HEK293 (cell line): ENCODE measurements around the gene EHD1.

Experiments used
- GLI2 ChIP-seq: fragments of 450-650 bp; formaldehyde crosslinking; IDR thresholded peaks from 2 replicates; pipeline ENCODE4; 2017; ENCODE audit warnings: missing biosample characterization, missing genetic modification characterization, low read depth, borderline replicate concordance
- MYNN ChIP-seq: fragments of 450-650 bp; formaldehyde crosslinking; IDR thresholded peaks from 2 replicates; pipeline ENCODE4 v1.5.1; 2016; ENCODE audit warnings: missing biosample characterization, missing genetic modification characterization, borderline replicate concordance
- TCF7L2 ChIP-seq: IDR thresholded peaks from 2 replicates; pipeline ENCODE4 v1.6.1; 2011; ENCODE audit warnings: low read depth, mild to moderate bottlenecking, inconsistent platforms, low read length, moderate library complexity, borderline replicate concordance
- ZFP41 ChIP-seq: fragments of 450-650 bp; formaldehyde crosslinking; IDR thresholded peaks from 2 replicates; pipeline ENCODE4 v1.5.1; 2016; ENCODE audit warnings: missing biosample characterization, missing genetic modification characterization, borderline replicate concordance
- ZNF121 ChIP-seq: fragments of 450-650 bp; formaldehyde crosslinking; IDR thresholded peaks from 2 replicates; pipeline ENCODE4 v1.5.1; 2016; ENCODE audit warnings: missing biosample characterization, missing genetic modification characterization
- ZNF132 ChIP-seq: fragments of 450-650 bp; formaldehyde crosslinking; IDR thresholded peaks from 2 replicates; pipeline ENCODE4 v1.5.1; 2017; ENCODE audit warnings: missing biosample characterization, missing genetic modification characterization, borderline replicate concordance
- ZNF146 ChIP-seq: fragments of 450-650 bp; formaldehyde crosslinking; IDR thresholded peaks from 2 replicates; pipeline ENCODE4 v1.5.1; 2016; ENCODE audit warnings: missing biosample characterization, missing genetic modification characterization
- ZNF239 ChIP-seq: fragments of 450-650 bp; formaldehyde crosslinking; IDR thresholded peaks from 2 replicates; pipeline ENCODE4 v1.5.1; 2016; ENCODE audit warnings: missing biosample characterization, missing genetic modification characterization
- ZNF341 ChIP-seq: fragments of 450-650 bp; formaldehyde crosslinking; IDR thresholded peaks from 2 replicates; pipeline ENCODE4; 2016; ENCODE audit warnings: low read depth, missing biosample characterization, missing genetic modification characterization
- ZNF654 ChIP-seq: fragments of 450-650 bp; formaldehyde crosslinking; IDR thresholded peaks from 2 replicates; pipeline ENCODE4 v1.5.1; 2016; ENCODE audit warnings: low read depth, missing biosample characterization, missing genetic modification characterization
- ZNF768 ChIP-seq: fragments of 450-650 bp; formaldehyde crosslinking; IDR thresholded peaks from 2 replicates; pipeline ENCODE4 v1.5.1; 2018; ENCODE audit warnings: missing biosample characterization, mild to moderate bottlenecking, missing genetic modification characterization
- TF ChIP-seq, protein P1 (sequence below): fragments of 450-650 bp; formaldehyde crosslinking; IDR thresholded peaks from 2 replicates; pipeline ENCODE4 v1.5.1; 2016; ENCODE audit warnings: missing biosample characterization, missing genetic modification characterization
- TF ChIP-seq, protein P2 (sequence below): fragments of 450-650 bp; formaldehyde crosslinking; IDR thresholded peaks from 2 replicates; pipeline ENCODE4 v1.5.1; 2017; ENCODE audit warnings: missing biosample characterization, missing genetic modification characterization
- TF ChIP-seq, protein P3 (sequence below): fragments of 450-650 bp; formaldehyde crosslinking; conservative IDR thresholded peaks from 2 replicates; pipeline ENCODE4 v1.5.1; 2016; ENCODE audit warnings: low read depth, missing biosample characterization, missing genetic modification characterization

DNA sequence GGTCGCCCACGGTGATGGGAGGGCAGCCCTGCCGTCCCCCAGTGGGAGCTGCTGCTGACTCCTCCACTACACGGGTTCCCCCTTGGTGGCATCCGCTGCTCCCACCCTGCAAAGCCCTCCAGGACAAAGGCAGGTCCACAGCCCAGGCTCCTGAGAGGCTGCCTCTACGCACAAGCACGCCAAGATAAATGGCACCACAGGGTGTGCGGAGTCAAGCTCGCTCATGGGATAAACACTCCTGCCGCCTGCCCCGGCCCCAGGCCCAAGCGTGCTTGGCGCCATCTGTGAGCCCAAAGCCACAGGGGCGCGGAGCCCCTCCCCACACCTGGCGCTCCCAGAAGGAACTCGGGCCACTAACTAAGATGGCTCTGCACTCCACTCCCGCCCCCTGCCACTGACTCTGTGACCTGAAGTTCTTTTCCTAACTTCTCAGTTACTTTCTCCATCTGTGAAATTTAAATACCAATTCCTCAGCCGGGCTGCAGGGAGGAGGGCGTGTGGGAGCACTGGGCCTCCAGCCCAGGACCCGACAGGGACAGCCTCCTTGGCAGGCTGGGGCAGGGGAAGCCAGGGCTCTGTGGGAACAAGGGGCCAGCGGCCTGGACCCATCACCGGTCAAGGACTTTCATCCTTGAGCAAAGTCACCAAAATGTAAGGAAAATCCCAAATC is 14.9 kb downstream of the EHD1 start:
- TF ChIP-seq ZNF654 (tag by site-specific recombination) (no peak), ZFP41 (tag by site-specific recombination) (no peak), ZNF121 (tag by site-specific recombination) (no peak), ZNF132 (no peak), ZNF341 (no peak), ZNF768 (no peak), TCF7L2 (no peak), MYNN (no peak), ZNF146 (no peak), ZNF239 (no peak), GLI2 (tag by site-specific recombination) (no peak)
- TF ChIP-seq, protein P1, sequence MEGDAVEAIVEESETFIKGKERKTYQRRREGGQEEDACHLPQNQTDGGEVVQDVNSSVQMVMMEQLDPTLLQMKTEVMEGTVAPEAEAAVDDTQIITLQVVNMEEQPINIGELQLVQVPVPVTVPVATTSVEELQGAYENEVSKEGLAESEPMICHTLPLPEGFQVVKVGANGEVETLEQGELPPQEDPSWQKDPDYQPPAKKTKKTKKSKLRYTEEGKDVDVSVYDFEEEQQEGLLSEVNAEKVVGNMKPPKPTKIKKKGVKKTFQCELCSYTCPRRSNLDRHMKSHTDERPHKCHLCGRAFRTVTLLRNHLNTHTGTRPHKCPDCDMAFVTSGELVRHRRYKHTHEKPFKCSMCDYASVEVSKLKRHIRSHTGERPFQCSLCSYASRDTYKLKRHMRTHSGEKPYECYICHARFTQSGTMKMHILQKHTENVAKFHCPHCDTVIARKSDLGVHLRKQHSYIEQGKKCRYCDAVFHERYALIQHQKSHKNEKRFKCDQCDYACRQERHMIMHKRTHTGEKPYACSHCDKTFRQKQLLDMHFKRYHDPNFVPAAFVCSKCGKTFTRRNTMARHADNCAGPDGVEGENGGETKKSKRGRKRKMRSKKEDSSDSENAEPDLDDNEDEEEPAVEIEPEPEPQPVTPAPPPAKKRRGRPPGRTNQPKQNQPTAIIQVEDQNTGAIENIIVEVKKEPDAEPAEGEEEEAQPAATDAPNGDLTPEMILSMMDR = no peak
- TF ChIP-seq, protein P2, sequence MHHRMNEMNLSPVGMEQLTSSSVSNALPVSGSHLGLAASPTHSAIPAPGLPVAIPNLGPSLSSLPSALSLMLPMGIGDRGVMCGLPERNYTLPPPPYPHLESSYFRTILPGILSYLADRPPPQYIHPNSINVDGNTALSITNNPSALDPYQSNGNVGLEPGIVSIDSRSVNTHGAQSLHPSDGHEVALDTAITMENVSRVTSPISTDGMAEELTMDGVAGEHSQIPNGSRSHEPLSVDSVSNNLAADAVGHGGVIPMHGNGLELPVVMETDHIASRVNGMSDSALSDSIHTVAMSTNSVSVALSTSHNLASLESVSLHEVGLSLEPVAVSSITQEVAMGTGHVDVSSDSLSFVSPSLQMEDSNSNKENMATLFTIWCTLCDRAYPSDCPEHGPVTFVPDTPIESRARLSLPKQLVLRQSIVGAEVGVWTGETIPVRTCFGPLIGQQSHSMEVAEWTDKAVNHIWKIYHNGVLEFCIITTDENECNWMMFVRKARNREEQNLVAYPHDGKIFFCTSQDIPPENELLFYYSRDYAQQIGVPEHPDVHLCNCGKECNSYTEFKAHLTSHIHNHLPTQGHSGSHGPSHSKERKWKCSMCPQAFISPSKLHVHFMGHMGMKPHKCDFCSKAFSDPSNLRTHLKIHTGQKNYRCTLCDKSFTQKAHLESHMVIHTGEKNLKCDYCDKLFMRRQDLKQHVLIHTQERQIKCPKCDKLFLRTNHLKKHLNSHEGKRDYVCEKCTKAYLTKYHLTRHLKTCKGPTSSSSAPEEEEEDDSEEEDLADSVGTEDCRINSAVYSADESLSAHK = no peak
- TF ChIP-seq, protein P3, sequence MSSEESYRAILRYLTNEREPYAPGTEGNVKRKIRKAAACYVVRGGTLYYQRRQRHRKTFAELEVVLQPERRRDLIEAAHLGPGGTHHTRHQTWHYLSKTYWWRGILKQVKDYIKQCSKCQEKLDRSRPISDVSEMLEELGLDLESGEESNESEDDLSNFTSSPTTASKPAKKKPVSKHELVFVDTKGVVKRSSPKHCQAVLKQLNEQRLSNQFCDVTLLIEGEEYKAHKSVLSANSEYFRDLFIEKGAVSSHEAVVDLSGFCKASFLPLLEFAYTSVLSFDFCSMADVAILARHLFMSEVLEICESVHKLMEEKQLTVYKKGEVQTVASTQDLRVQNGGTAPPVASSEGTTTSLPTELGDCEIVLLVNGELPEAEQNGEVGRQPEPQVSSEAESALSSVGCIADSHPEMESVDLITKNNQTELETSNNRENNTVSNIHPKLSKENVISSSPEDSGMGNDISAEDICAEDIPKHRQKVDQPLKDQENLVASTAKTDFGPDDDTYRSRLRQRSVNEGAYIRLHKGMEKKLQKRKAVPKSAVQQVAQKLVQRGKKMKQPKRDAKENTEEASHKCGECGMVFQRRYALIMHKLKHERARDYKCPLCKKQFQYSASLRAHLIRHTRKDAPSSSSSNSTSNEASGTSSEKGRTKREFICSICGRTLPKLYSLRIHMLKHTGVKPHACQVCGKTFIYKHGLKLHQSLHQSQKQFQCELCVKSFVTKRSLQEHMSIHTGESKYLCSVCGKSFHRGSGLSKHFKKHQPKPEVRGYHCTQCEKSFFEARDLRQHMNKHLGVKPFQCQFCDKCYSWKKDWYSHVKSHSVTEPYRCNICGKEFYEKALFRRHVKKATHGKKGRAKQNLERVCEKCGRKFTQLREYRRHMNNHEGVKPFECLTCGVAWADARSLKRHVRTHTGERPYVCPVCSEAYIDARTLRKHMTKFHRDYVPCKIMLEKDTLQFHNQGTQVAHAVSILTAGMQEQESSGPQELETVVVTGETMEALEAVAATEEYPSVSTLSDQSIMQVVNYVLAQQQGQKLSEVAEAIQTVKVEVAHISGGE (tag by site-specific recombination) = no peak
